HG03439 (cell line): Measurements from ENCODE around the gene CCDC136.

Experiments
- ATAC-seq: cut with Tn5 transposase; IDR thresholded peaks from one replicate; pipeline ENCODE4 v1.9.1; 2021; ENCODE audit warnings: mild to moderate bottlenecking, moderate library complexity; ENCODE audit not compliant: unreplicated experiment

Gene CCDC136

GRCh38 chr7:128801667-128802418 lies 10.1 kb downstream of the CCDC136 start:
- no peak for ATAC-seq

- ATAC-seq = no peak
Measured at GRCh38 chr7:128804484-128804883, 12.7 kb downstream of the CCDC136 start.

DNA sequence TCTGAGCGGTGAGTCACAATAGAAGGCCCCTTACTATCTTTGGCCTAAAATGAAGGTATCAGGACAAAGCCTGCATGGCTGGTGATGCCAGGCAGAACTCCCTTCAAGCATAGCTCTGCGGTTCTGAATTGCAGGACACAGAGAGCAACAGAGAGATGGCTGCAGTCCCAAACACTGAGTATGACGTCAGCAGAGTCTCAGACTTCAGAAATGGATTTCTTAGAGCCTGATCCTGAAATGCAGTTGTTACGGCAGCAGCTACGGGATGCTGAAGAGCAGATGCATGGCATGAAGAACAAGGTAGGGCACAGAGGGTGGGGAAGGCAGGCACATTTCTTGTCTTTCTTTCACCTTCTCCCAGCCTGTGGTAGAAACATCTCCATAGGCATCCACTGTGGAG lies 13.5 kb downstream of the CCDC136 start:
- no peak for ATAC-seq

- no peak for ATAC-seq
Measured at GRCh38 chr7:128807191-128807590, 15.4 kb downstream of the CCDC136 start.

GRCh38 chr7:128809363-128809762 lies 17.6 kb downstream of the CCDC136 start:
- ATAC-seq = no peak

GRCh38 chr7:128810473-128810872 lies 18.7 kb downstream of the CCDC136 start:
- ATAC-seq = no peak

- ATAC-seq = no peak
Measured at GRCh38 chr7:128810997-128811396, 19.2 kb downstream of the CCDC136 start.

DNA sequence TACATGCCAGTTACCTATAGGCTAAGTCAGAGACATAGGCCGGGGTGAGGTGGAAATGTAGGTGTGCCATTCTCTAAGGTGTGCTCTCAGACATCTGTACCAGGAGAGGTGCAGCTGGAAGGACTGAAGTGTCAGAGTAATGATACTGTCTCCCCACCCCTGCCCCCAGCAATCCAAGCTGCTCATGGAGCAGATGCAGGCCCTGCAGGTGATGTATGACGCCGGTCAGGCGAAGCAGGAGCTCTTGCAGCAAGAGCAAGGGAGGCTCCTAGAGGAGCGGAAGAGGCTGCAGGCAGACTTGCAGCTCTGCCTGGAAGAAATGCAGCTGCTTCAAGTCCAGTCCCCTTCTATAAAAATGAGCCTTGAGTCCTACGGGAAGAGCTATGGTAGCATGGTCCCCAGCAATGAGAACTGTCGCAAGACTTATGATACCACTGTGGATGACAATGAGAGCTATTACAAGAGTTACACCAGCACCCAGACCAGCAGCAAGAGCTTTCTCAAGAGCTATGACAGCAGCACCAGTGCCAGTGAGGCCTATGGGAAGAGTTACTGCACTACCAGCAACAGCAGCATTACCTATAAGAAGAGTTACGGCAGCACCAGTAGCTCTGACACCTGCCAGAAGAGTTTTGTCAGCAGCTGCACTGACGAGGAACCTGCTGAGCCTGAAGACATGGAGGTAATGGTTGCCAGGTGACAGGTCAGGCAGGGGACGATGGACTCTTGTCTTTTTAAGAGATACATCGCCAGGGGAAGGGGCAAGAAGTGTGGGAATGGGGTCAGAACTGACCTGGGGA lies 20.1 kb downstream of the CCDC136 start:
- ATAC-seq = no peak

DNA sequence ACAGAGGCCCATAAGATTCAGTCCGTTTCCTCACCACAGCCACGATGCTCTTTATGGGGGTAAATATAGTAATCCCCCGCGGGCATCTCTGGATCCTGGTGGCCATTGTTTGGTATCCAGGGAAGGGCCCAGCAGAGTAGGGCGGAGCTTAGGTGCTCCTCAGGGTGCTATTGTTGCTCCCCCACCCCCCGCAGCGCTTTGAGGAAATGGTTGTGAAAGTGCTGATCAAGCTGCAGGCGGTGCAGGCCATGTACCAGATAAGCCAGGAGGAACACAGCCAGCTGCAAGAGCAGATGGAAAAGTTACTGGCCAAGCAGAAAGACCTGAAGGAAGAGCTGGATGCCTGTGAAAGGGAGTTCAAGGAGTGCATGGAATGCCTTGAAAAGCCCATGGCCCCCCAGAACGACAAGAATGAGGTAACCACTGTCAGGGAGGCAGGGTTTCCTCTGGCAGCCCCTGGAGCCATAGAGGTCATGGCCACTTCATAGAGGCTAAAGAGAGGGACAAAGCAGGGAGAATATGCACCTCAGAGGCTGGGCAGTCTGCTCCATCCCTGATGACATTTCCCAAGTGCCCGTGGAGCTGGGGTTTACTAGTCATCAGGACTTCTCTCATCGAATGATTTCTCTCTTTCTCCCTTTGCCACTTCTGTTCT lies 20.9 kb downstream of the CCDC136 start:
- no peak for ATAC-seq

DNA sequence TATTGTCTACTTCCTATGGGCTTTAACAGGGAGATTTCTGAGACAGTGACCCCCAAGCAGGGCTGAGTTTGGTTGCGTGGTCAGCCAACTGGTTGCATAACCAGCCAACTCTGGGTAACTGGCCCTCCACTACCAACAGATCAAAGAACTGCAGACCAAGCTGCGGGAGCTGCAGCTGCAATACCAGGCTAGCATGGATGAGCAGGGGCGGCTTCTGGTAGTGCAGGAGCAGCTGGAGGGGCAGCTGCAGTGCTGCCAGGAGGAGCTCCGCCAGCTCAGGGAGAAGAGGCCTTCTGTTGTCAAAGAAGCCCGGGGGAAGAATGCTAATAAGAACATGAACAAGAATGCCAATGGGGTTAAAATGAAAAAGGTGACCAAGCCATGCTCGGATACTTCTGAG lies 22.7 kb downstream of the CCDC136 start:
- no peak for ATAC-seq

DNA sequence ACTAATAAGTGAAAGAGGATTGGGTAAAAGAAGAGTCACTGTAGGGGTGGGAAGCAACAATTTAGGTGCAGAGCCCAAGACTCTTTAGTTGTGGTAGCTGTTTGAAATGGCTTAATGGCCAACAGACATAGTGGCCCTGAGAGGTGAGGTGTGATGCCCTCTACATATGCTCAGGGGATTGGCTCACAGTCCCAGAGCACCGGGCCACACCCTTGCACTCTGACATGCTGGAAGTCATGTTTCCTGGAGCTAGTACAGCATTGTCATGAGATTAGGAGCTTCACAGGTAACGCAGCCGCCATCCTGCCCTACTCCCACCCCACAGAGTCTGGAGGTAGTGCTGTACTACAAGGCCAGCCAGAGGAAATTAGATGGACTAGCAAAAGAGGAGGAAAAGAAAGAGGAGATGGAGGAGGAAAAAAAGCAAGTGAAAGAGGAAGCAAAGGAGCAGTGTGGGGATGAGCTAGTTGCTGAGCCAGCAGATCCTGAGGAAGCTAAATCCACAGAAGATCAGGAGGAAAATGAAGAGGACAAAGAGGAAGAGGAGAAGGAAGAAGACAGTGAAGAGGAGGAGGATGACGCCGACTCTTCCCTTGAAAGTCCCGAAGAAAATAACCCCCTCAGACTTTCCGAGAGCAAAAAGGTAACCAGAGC lies 23.6 kb downstream of the CCDC136 start:
- ATAC-seq = no peak

GRCh38 chr7:128818694-128819093 lies 26.9 kb downstream of the CCDC136 start:
- ATAC-seq = no peak

DNA sequence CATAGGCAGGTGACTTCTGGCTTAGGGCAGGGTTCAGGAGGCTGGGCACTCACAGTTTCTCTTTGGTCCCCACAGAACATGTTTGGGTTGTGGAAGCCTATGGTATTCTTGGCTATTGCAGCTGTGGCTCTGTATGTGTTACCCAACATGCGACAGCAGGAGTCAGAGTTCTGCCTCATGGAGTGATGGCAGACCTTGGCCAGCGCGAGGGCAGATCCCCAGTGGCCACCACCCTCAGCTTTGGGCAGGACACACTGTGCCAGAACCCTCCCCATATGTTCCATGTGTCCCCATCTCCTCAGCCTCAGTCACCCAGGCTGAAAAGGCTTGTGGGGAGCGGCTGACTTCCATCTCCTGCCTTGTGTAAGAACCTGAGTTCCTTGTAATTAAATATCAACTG lies 30.0 kb downstream of the CCDC136 start:
- no peak for ATAC-seq

DNA sequence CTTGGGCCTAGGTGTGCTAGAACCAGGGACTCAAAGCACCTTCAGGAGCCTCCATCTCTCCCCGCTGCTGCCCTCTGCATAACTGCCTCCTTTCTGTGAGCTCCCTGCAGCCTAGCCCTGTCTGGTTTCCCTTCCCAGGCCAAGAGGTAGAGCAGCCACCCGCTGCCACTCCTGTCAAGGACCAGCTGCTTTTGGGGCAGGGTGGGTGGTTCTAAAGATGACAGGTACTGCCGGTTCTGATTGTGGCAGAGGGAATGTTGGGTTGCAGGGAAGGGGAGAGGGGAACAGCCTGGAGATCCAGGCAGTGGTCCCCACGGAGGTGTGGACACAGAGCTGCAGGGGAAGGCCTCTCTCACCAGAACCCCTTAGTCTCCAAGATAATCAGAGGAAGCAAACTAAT lies 34.7 kb downstream of the CCDC136 start:
- ATAC-seq = no peak

DNA sequence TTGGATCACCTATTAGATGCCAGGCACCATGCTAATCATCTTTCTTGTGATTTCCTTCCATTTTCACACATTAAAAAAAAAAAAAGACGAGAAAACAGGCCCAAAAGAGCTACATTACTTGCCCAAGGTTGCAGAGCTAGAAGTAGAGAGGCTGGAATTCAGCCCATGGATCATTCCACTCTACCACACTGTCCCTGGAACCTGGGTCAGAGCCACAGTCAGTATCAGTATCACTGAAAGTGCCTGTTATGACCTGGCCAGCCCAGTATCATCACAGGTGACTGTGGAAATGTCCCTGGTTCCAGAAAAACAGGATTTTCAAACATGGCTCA lies 35.1 kb downstream of the CCDC136 start:
- ATAC-seq = no peak

DNA sequence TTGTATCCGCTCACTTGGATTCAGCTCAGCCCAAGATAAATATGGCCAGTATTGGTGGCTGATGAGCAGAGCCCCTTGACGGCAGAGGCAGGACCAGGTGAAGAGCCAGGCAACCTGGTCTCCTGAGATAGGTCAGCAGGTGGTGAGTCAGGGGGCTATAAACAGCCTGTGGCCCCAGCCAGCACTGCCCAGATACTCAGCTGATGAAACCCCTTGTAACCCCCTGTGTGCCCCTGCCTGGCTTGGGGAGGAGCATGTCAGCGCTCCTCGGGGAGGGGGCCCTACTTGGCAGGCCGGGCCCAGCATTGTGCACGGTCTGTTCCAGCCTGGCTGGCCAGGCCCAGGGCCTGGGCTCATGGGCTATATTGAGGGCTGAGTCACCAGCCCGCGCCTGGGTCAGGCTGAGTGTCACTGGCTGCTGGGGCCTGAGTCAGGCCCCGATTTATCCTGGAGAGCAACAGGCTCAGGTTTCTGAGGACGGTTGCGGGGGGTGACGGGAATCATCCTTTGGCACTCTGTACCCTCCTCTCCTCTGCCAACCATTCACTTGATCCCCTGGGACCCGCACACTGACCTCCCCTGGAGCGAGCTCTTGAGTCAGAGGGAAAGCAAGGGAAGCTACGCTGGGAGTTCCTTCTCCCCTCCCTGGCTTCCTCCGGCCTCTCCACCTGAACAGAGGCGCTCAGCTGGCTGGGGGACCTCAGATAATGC lies 35.6 kb downstream of the CCDC136 start:
- ATAC-seq = no peak

GRCh38 chr7:128827971-128828711 lies 36.4 kb downstream of the CCDC136 start:
- no peak for ATAC-seq

DNA sequence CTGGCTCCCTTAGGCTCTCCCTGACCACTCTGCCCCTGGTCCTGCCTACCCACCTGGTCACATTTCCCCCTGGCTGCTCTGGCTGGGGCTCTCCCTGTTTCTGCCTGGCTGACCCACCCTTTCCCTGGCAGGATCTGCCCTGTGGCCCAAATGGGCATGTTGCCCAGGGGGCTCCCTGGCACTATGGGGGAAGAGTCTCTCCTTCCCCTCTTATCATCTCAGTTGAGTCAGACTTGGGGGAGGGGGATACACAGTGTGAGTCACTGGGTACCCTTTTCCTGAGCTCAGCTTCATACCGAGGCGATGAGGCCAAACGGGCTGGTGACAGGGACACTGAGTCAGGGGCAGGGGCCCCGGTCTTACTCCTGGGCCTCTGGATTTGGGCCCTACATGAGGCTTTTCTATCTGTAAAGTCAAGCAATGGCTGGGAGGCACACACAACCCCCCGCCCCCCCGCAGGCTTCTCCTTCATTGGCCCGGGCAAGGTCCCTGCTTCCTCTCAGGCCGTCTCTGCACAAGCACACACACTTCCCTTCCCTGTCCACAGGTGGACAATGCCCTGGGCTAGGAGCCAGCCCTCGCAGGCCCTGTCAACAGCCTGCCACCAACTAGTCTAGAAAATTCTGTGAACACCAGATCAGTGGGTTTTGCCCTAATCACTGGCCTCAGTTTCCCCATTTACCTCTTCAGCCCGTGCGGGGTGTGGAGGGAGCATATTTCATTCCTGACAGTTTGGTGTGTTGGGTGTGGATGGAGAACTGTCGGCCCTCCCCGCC lies 37.8 kb downstream of the CCDC136 start:
- ATAC-seq = no peak
